Kidney (tissue), 14 donors: ENCODE results near the gene TRIM59. TPM values are rescaled to one million over a fixed set of nuclear protein-coding genes. Genes with fewer than 3 reads are reported as not detected.

Source experiments
- DNase-seq, 5 donors: peaks; one replicate each; pipeline ENCODE4 v3.0.0-alpha.2; 2013 to 2020
- FAIRE-seq: peaks from 2 replicates; lab custom pipeline; 2012; peaks lifted over from hg19 to GRCh38; lab: Jason Lieb, UNC
- H3K27ac ChIP-seq, 2 donors: one replicate each; pipeline ENCODE4 v1.7.0; 2013; ENCODE audit warnings: low read depth in 2 of 2, low read length in 2 of 2, inconsistent platforms in 1 of 2
- H3K27me3 ChIP-seq: one replicate; pipeline ENCODE4 v1.7.1; 2013; ENCODE audit warnings: low read length, inconsistent platforms; ENCODE audit not compliant: control insufficient read depth, insufficient read depth
- H3K36me3 ChIP-seq, 3 donors: one replicate each; pipeline versions ENCODE4 v1.7.0 to v1.7.1; 2013; ENCODE audit warnings: low read length in 3 of 3, control low read depth in 1 of 3, inconsistent platforms in 1 of 3; ENCODE audit not compliant: insufficient read depth in 3 of 3, control insufficient read depth in 2 of 3
- H3K4me1 ChIP-seq, 3 donors: one replicate each; pipeline versions ENCODE4 v1.7.0 to v1.7.1; 2013; ENCODE audit warnings: low read length in 3 of 3, inconsistent platforms in 1 of 3, low read depth in 1 of 3; ENCODE audit not compliant: control insufficient read depth in 2 of 3, insufficient read depth in 2 of 3
- H3K4me3 ChIP-seq, 3 donors: one replicate each; pipeline versions ENCODE4 v1.7.0 to v1.8.1; 2013; ENCODE audit warnings: low read length in 3 of 3, control low read depth in 1 of 3, inconsistent platforms in 1 of 3
- H3K9ac ChIP-seq, 3 donors: one replicate each; pipeline versions ENCODE4 v1.7.0 to v1.7.1; 2013; ENCODE audit warnings: low read length in 3 of 3, control low read depth in 1 of 3, inconsistent platforms in 1 of 3
- H3K9me3 ChIP-seq, 3 donors: one replicate each; pipeline versions ENCODE4 v1.7.0 to v1.7.1; 2013; ENCODE audit warnings: low read length in 3 of 3, control low read depth in 1 of 3, inconsistent platforms in 1 of 3; ENCODE audit not compliant: control insufficient read depth in 2 of 3, insufficient read depth in 1 of 3
- CTCF ChIP-seq: IDR thresholded peaks from 3 replicates; pipeline ENCODE4 v1.5.1; 2012; ENCODE audit warnings: mild to moderate bottlenecking, moderate library complexity, borderline replicate concordance; ENCODE audit not compliant: insufficient read depth; ENCODE audit errors: extremely low read depth
- intact Hi-C: fragments of 100-400 bp; cut with DNase I; formaldehyde crosslinking; loops from one replicate; pipeline ENCODE4 v1.11.1; 2022
- polyA plus RNA-seq: library from polyadenylated mRNA; stranded (reverse); fragments of 350-450 nt; fragmentation: Illumina TruSeq; extraction: RNeasy Lipid Tissue Mini Kit (QIAGEN cat#74804); gene quantifications from one replicate; pipeline ENCODE4 v1.2.3, GENCODE V29; 2014; ENCODE audit warnings: low read depth, low replicate concordance; ENCODE audit not compliant: insufficient read depth
- total RNA-seq: library from RNA; stranded (reverse); fragmentation: NEBNext Ultra II Directional; extraction: Animal tissue kit (Norgen Biotek cat#: 25700); gene quantifications from one replicate; pipeline ENCODE4 v1.2.1, GENCODE V29; 2021
- donor health status: control.
- donor health status: control.
- donor health status: control.
- donor health status: control.
- donor health status: control.
- donor health status: DM: yes; HTN: yes; CAD: no.
- donor health status: Normal renal cell carcinoma (clear cell type).

Gene TRIM59
- total and polyA plus RNA-seq, 2 donors from 2014 or later = 0.84 to 4.8 TPM

DNA sequence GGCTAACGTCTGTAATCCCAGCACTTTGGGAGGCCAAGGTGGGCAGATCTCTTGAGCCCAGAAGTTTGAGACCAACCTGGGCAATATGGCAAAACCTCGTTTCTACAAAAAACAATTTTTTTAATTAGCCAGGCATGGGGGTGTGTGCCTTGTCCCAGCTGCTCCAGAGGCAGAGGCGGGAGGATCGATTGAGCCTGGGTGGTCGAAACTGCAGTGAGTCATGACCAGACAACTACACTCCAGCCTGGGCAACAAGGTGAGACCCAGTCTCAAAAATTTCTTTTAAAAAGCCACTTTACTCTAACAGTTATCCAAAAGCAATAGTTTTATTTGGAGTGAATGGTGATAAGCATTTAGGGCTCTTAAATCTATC, 12.5 kb downstream of the TRIM59 start:
- intact Hi-C loops = no loop called here
- no peaks in the 10 kb centered on the region for H3K9me3 ChIP-seq
- no peak overlapping the region for H3K4me3 ChIP-seq
- H3K36me3 ChIP-seq = peaks cover 0 to 7% (median 5%) of the 10 kb centered on the region in 3 donors
- TF ChIP-seq CTCF = no peak
- no peaks in the 10 kb centered on the region for H3K27me3 ChIP-seq
- no peak for DNase-seq
- H3K27ac ChIP-seq = no peak overlapping the region
- H3K4me1 ChIP-seq = no peaks in the 10 kb centered on the region
- H3K9ac ChIP-seq = no peak overlapping the region
- FAIRE-seq = no peak

DNA sequence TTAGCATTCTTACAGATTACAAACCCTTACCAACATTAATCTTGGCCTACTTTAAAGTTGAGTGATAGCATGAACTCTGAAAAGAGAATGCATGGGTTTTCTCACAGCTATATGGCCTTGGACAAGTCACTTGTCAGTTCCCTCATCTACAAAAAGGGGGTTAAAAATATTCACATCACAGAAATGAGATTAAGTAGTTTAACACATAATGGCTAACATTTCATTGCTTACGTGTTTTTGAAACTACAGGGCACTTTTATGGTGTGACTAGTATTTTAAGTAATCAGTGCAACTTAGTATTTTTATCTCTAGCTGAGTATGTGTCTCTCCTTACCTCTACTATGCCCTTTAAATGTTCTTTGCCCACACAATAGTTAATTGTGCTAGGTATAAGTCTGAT, 13.8 kb downstream of the TRIM59 start:
- Histone ChIP-seq H3K27ac (no peak overlapping the region), H3K36me3 (peaks cover 0 to 12% (median 5%) of the 10 kb centered on the region in 3 donors), H3K4me1 (no peaks in the 10 kb centered on the region), H3K27me3 (no peaks in the 10 kb centered on the region), H3K4me3 (no peak overlapping the region), H3K9ac (no peak overlapping the region), H3K9me3 (no peaks in the 10 kb centered on the region)
- FAIRE-seq (no peak), DNase-seq (no peak)
- TF ChIP-seq CTCF = no peak
- intact Hi-C loops = no loop called here

DNA sequence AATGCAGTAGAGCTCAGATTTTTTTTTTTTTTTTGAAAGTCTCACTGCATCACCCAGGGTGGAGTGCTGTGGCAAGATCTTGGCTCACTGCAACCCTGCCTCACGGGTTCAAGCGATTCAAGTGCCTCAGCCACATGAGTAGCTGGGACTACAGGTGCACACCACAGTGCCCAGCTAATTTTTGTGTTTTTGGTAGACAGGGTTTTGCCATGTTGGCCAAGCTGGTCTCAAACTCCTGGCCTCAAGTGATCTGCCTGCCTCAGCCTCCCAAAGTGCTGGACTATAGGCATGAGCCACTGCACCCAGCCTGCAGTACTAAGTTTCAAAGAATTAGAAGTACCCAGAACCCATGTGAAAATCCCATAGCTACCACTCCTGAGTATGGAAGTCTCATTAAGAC, 14.5 kb downstream of the TRIM59 start:
- no peak overlapping the region for H3K4me3 ChIP-seq
- intact Hi-C loops = no loop called here
- no peaks in the 10 kb centered on the region for H3K4me1 ChIP-seq
- no peak for TF ChIP-seq CTCF
- no peak overlapping the region for H3K9ac ChIP-seq
- no peak for DNase-seq
- H3K27me3 ChIP-seq = no peaks in the 10 kb centered on the region
- H3K27ac ChIP-seq = no peak overlapping the region
- no peaks in the 10 kb centered on the region for H3K9me3 ChIP-seq
- peaks cover 0 to 16% (median 5%) of the 10 kb centered on the region in 3 donors for H3K36me3 ChIP-seq
- FAIRE-seq = no peak

- Histone ChIP-seq H3K27ac (no peak overlapping the region), H3K9ac (no peak overlapping the region), H3K36me3 (peaks cover 0 to 16% (median 5%) of the 10 kb centered on the region in 3 donors), H3K9me3 (no peaks in the 10 kb centered on the region), H3K27me3 (no peaks in the 10 kb centered on the region), H3K4me1 (no peaks in the 10 kb centered on the region), H3K4me3 (no peak overlapping the region)
- FAIRE-seq (no peak), DNase-seq (no peak)
- intact Hi-C loops = no loop called here
- TF ChIP-seq CTCF = no peak
Observed at GRCh38 chr3:160434071-160434470, 15.5 kb downstream of the TRIM59 start.
